Neural progenitor cell (in vitro differentiated cells): ENCODE data around the gene LENG9.

ENCODE experiments used
- CTCF ChIP-seq: fragments of 200-600 bp; sonication (generic); IDR thresholded peaks from 2 replicates; pipeline ENCODE4 v1.5.1; 2017; ENCODE audit warnings: antibody characterized with exemption, mild to moderate bottlenecking
- EZH2 ChIP-seq: fragments of 200-600 bp; sonication (generic); IDR thresholded peaks from 2 replicates; pipeline ENCODE4 v1.6.1; 2017; ENCODE audit warnings: antibody characterized with exemption, mild to moderate bottlenecking, moderate library complexity

- no peak for TF ChIP-seq CTCF
- TF ChIP-seq EZH2 = no peak
Measured at GRCh38 chr19:54429176-54429495, 34.4 kb downstream of the LENG9 start.
